Liver (tissue), 9 donors: Measurements from ENCODE around the gene XRCC5. TPM values are rescaled to one million over a fixed set of nuclear protein-coding genes. Genes with fewer than 3 reads are reported as not detected.

Source experiments
- DNase-seq: peaks from one replicate; pipeline ENCODE4 v3.0.0-alpha.2; 2017; ENCODE audit warnings: low spot score
- H3K27ac ChIP-seq, 2 donors: one replicate each; pipeline ENCODE4 v1.7.0; 2013; ENCODE audit warnings: inconsistent platforms in 2 of 2, low read length in 2 of 2, control low read depth in 1 of 2, low read depth in 1 of 2, mild to moderate bottlenecking in 1 of 2
- H3K27me3 ChIP-seq, 4 donors: one replicate each; pipeline versions ENCODE4 v1.6.1 to v1.7.0; 2013; ENCODE audit warnings: low read length in 3 of 4, inconsistent platforms in 1 of 4, mild to moderate bottlenecking in 1 of 4, moderate library complexity in 1 of 4; ENCODE audit not compliant: control insufficient read depth in 4 of 4, insufficient read depth in 4 of 4
- H3K36me3 ChIP-seq, 4 donors: one replicate each; pipeline versions ENCODE4 v1.6.1 to v1.7.0; 2013; ENCODE audit warnings: low read length in 3 of 4, mild to moderate bottlenecking in 3 of 4, low read depth in 1 of 4, moderate library complexity in 1 of 4; ENCODE audit not compliant: control insufficient read depth in 4 of 4, insufficient read depth in 3 of 4
- H3K4me1 ChIP-seq, 4 donors: one replicate each; pipeline versions ENCODE4 v1.6.1 to v1.7.0; 2013; ENCODE audit warnings: low read length in 3 of 4, mild to moderate bottlenecking in 3 of 4, moderate library complexity in 1 of 4; ENCODE audit not compliant: control insufficient read depth in 4 of 4, insufficient read depth in 4 of 4
- H3K4me3 ChIP-seq, 3 donors: one replicate each; pipeline versions ENCODE4 v1.6.1 to v1.7.0; 2013; ENCODE audit warnings: low read length in 3 of 3, control low read depth in 1 of 3, low read depth in 1 of 3, mild to moderate bottlenecking in 1 of 3
- H3K9ac ChIP-seq, 2 donors: one replicate each; pipeline ENCODE4 v1.7.0; 2013; ENCODE audit warnings: low read length in 2 of 2, mild to moderate bottlenecking in 2 of 2, moderate library complexity in 2 of 2, control low read depth in 1 of 2, low read depth in 1 of 2
- H3K9me3 ChIP-seq, 4 donors: one replicate each; pipeline versions ENCODE4 v1.6.1 to v1.7.0; 2013; ENCODE audit warnings: low read length in 3 of 4; ENCODE audit not compliant: control insufficient read depth in 4 of 4
- ATF3 ChIP-seq: IDR thresholded peaks from 2 replicates; pipeline ENCODE4 v1.6.1; 2016; ENCODE audit warnings: antibody characterized with exemption
- FOXA1 ChIP-seq: IDR thresholded peaks from 2 replicates; pipeline ENCODE4 v1.6.1; 2016; ENCODE audit warnings: antibody characterized with exemption
- FOXA2 ChIP-seq: IDR thresholded peaks from 2 replicates; pipeline ENCODE4 v1.6.1; 2016; ENCODE audit warnings: antibody characterized with exemption
- HNF4A ChIP-seq, 2 donors: conservative IDR thresholded peaks; 2 replicates each; pipeline ENCODE4 v1.6.1; 2016; ENCODE audit warnings: antibody characterized with exemption in 2 of 2, mild to moderate bottlenecking in 2 of 2
- JUND ChIP-seq, 2 donors: IDR thresholded peaks; 2 replicates each; pipeline ENCODE4 v1.6.1; 2016; ENCODE audit warnings: antibody characterized with exemption in 2 of 2
- MAX ChIP-seq: IDR thresholded peaks from 2 replicates; pipeline ENCODE4 v1.6.1; 2016; ENCODE audit warnings: antibody characterized with exemption
- NR2F2 ChIP-seq: IDR thresholded peaks from 2 replicates; pipeline ENCODE4 v1.6.1; 2016; ENCODE audit warnings: antibody characterized with exemption
- RAD21 ChIP-seq, 2 donors: IDR thresholded peaks; 2 replicates each; pipeline ENCODE4 v1.6.1; 2016; ENCODE audit warnings: antibody characterized with exemption in 2 of 2, mild to moderate bottlenecking in 2 of 2
- RXRA ChIP-seq, 2 donors: IDR thresholded peaks; 2 replicates each; pipeline ENCODE4 v1.6.1; 2017 to 2018; ENCODE audit warnings: antibody characterized with exemption in 2 of 2, mild to moderate bottlenecking in 1 of 2
- SP1 ChIP-seq: IDR thresholded peaks from 2 replicates; pipeline ENCODE4 v1.6.1; 2018; ENCODE audit warnings: antibody characterized with exemption, mild to moderate bottlenecking
- TAF1 ChIP-seq: conservative IDR thresholded peaks from 2 replicates; pipeline ENCODE4 v1.6.1; 2016; ENCODE audit warnings: antibody characterized with exemption, mild to moderate bottlenecking
- YY1 ChIP-seq: IDR thresholded peaks from 2 replicates; pipeline ENCODE4 v1.6.1; 2016; ENCODE audit warnings: antibody characterized with exemption, mild to moderate bottlenecking
- ZBTB33 ChIP-seq: IDR thresholded peaks from 2 replicates; pipeline ENCODE4 v1.6.1; 2016; ENCODE audit warnings: antibody characterized with exemption
- WGBS: extraction: QIAGEN DNeasy Blood & Tissue Kit; methylation state at CpG from one replicate; pipeline ENCODE4 v1.1.7; 2013; 5-methylcytosine and 5-hydroxymethylcytosine counted together
- polyA plus RNA-seq, 2 donors: library from polyadenylated mRNA; stranded (reverse) in 1 of 2; unstranded in 1 of 2; fragments of 200-250 nt in 1 of 2; fragments of >200 nt in 1 of 2; fragmentation: Nextera tagmentation in 1 of 2; extraction: Ambion mirVana in 1 of 2; gene quantifications; one replicate each; pipeline versions ENCODE4 v1.2.1 to v1.2.3, GENCODE V29; 2013 to 2015
- total RNA-seq, 2 donors: library from RNA; depleted of rRNA; stranded (reverse); fragments of >200 nt; gene quantifications; one replicate each; pipeline ENCODE4 v1.2.3, GENCODE V29; 2014
- TF ChIP-seq, protein P1 (sequence below): fragments of 150-350 bp; IDR thresholded peaks from 2 replicates; pipeline ENCODE4 v1.5.1; 2017; ENCODE audit warnings: improper control_type of control experiment, low read depth, low read length; ENCODE audit not compliant: missing input control
- donor health status: healthy.
- donor health status: healthy.
- donor health status: healthy.
- donor health status: healthy.
- donor health status: healthy.

Gene XRCC5
- total and polyA plus RNA-seq, 4 donors = 63.7 to 140 (median 84.5) TPM

DNA sequence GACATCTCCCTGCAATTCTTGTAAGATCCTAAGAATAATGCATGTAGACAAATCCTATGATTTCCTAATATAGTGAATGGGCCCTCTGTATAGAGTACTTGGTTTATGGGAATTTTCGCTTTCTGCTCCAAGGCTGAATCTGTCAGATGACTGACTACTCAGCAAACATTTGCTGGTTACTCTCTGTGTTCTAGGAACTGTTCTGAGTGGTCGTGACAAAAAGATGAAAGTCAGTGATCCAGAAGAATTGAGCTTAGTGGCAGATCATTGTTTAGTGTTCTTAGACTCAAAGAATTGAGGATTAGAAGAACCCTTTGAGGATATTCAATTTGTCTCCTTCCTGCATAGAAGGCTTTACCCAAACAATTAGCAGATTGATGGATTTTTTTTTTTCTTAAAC lies 10.0 kb downstream of the XRCC5 start:
- Histone ChIP-seq H3K36me3 (peaks cover 16 to 51% (median 30%) of the 10 kb centered on the region in 4 donors), H3K9me3 (no peaks in the 10 kb centered on the region), H3K27ac (no peak overlapping the region), H3K4me1 (peaks cover 7 to 27% (median 21%) of the 10 kb centered on the region in 4 donors), H3K4me3 (no peak overlapping the region), H3K9ac (no peak overlapping the region), H3K27me3 (no peaks in the 10 kb centered on the region)
- TF ChIP-seq FOXA1 (no peak), RAD21 (IDR thresholded peaks at IDR 0.05) (no peak), ZBTB33 (no peak), TAF1 (no peak), ATF3 (no peak)
- TF ChIP-seq, protein P1, sequence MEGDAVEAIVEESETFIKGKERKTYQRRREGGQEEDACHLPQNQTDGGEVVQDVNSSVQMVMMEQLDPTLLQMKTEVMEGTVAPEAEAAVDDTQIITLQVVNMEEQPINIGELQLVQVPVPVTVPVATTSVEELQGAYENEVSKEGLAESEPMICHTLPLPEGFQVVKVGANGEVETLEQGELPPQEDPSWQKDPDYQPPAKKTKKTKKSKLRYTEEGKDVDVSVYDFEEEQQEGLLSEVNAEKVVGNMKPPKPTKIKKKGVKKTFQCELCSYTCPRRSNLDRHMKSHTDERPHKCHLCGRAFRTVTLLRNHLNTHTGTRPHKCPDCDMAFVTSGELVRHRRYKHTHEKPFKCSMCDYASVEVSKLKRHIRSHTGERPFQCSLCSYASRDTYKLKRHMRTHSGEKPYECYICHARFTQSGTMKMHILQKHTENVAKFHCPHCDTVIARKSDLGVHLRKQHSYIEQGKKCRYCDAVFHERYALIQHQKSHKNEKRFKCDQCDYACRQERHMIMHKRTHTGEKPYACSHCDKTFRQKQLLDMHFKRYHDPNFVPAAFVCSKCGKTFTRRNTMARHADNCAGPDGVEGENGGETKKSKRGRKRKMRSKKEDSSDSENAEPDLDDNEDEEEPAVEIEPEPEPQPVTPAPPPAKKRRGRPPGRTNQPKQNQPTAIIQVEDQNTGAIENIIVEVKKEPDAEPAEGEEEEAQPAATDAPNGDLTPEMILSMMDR = no peak
- 87% methylated on average over 2 of the region's 2 CpGs for WGBS
- no peak for DNase-seq

DNA sequence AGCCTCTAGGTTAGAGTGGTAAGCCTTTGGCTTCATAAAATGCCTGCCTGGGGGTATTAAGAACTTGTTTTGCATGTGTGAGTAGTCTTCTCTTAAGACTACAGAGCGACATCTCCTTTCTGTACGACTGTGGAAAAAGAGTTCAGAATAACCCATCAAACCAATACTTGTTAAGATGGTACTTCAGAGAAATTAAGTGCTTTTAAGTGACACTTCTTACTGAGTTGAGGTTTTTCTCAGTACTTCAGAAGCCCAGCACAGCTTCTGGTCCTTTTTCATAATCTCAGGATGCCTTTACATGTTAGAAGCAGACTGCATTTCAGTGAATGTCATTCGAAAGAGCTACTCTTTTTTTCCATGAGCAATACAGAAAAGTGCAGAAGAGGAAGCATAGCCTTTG lies 10.8 kb downstream of the XRCC5 start:
- no peak overlapping the region for H3K27ac ChIP-seq
- no peak overlapping the region for H3K4me3 ChIP-seq
- peaks cover 7 to 23% (median 18%) of the 10 kb centered on the region in 4 donors for H3K4me1 ChIP-seq
- no peak overlapping the region for H3K9ac ChIP-seq
- DNase-seq = no peak
- no peak for TF ChIP-seq NR2F2
- TF ChIP-seq RAD21 (IDR thresholded peaks at IDR 0.05) = no peak
- no peak for TF ChIP-seq HNF4A (conservative IDR thresholded peaks at IDR 0.05)
- TF ChIP-seq, protein P1 = no peak
- TF ChIP-seq ATF3 = no peak
- TF ChIP-seq YY1 = no peak
- no peak for TF ChIP-seq FOXA1
- TF ChIP-seq RXRA (IDR thresholded peaks at IDR 0.05) = no peak
- TF ChIP-seq MAX = no peak
- no peak for TF ChIP-seq JUND (IDR thresholded peaks at IDR 0.05)
- no peak for TF ChIP-seq FOXA2
- no peak for TF ChIP-seq SP1
- peaks cover 19 to 58% (median 33%) of the 10 kb centered on the region in 4 donors for H3K36me3 ChIP-seq
- H3K27me3 ChIP-seq = no peaks in the 10 kb centered on the region
- H3K9me3 ChIP-seq = no peaks in the 10 kb centered on the region
- WGBS = 89% methylated on average over 3 of the region's 3 CpGs
